Measurements from ENCODE around the gene CHID1.

The CHID1 gene

GRCh38 chr11:844693-845644 lies 65.6 kb downstream of the CHID1 start:
- no peak for DNase-seq

- no peak for DNase-seq
Measured at GRCh38 chr11:843818-844692, 66.6 kb downstream of the CHID1 start.

- DNase-seq = no peak
Measured at GRCh38 chr11:843086-843734, 67.4 kb downstream of the CHID1 start.

- DNase-seq = peak; percentile 83 to 84
Measured at GRCh38 chr11:842370-843002, 68.1 kb downstream of the CHID1 start, which contains the start of the genes POLR2L and TSPAN4. Gene POLR2L, minus strand, starts transcription at chr11:842529. Its CDS starts 21 bp downstream, at chr11:842508. Gene TSPAN4, plus strand, starts transcription at chr11:842852. Its CDS starts 7,453 bp downstream, at chr11:850305.

- no peak for DNase-seq
Measured at GRCh38 chr11:841981-842369, 68.6 kb downstream of the CHID1 start.

GRCh38 chr11:839875-840617 lies 70.6 kb downstream of the CHID1 start:
- DNase-seq = no peak

- no peak for DNase-seq
Measured at GRCh38 chr11:839280-839623, 71.4 kb downstream of the CHID1 start.

- no peak for DNase-seq
Measured at GRCh38 chr11:838441-839279, 72.0 kb downstream of the CHID1 start.

- DNase-seq = no peak
Measured at GRCh38 chr11:837990-838307, 72.7 kb downstream of the CHID1 start.

- no peak for DNase-seq
Measured at GRCh38 chr11:837189-837989, 73.2 kb downstream of the CHID1 start.

- no peak for DNase-seq
Measured at GRCh38 chr11:836700-837099, 73.9 kb downstream of the CHID1 start.

GRCh38 chr11:836274-836673 lies 74.3 kb downstream of the CHID1 start:
- no peak for DNase-seq

GRCh38 chr11:834371-835316 lies 76.0 kb downstream of the CHID1 start:
- DNase-seq = no peak

- no peak for DNase-seq
Measured at GRCh38 chr11:833849-834311, 76.7 kb downstream of the CHID1 start.

- no peak for DNase-seq
Measured at GRCh38 chr11:833114-833791, 77.4 kb downstream of the CHID1 start.

- no peak for DNase-seq
Measured at GRCh38 chr11:832529-833113, 78.0 kb downstream of the CHID1 start, which contains the start of gene CD151. Gene CD151, plus strand, starts transcription at chr11:832952. Its CDS starts 3,118 bp downstream, at chr11:836070.

GRCh38 chr11:831961-832528 lies 78.6 kb downstream of the CHID1 start:
- DNase-seq = no peak
